Kasumi-1 (cell line): ENCODE measurements around the gene FLNB.

Experiments used
- DNase-seq, 2 experiments: peaks; one replicate each; lab custom pipeline; 2025; lab: John Stamatoyannopoulos, UW

Gene FLNB

DNA sequence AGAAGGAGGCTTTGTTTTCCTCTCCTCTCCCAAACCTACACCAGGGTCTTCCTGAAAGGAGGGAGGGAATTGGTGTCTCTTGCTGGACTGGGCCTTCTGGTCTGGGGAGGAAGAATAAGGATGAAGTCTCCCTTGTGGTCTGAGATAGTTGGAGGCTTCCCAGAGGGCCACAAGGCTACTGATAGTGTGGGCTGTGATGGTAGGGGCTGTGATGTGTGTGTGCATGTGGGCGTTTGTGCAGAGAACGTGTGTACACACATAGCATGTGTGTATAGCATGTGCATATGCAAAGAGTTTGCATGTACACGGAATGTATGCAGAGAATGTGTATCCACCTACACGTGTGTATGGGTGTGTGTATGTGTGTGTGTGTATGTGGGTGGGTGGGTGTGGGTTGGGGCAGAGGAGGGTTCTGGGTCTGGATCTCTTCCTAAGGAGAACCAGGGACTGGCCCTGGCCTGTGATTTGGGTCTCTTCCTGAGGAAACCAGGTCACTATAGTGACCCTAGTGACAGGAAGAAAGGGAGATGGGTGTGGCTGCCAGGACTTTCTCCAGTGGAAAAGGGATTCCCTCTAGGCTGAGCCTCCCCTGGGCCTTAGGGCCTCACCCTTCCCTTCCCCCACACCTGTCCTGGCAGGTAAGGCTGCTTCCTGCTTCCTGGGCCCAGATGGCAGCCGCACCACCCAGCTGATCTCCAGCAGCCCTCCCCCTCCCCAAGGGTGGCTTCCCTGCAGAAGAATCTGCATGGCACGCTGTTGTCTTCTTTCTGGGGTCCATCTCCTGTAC is 1.7 kb downstream of the FLNB start:
- DNase-seq, result no peak

DNA sequence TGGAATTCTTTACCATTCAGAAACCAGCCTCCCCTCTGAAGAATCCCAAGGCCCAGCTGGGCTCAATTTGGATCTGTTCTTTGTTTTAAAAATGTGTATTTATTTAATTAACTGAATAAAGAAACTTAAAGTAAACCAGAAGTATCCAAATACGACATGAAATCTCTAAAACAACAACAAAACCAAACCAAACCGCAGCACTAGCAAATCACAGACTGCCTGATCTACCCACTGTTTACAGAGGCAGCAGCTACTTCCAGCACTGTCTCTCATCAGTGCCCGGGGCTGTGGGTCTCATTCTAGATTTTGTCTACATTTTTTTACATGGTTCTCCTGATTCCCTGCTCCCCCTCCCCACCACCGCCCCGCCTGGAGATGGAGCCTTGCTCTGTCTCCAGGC is 2.3 kb downstream of the FLNB start:
- no peak for DNase-seq

DNA sequence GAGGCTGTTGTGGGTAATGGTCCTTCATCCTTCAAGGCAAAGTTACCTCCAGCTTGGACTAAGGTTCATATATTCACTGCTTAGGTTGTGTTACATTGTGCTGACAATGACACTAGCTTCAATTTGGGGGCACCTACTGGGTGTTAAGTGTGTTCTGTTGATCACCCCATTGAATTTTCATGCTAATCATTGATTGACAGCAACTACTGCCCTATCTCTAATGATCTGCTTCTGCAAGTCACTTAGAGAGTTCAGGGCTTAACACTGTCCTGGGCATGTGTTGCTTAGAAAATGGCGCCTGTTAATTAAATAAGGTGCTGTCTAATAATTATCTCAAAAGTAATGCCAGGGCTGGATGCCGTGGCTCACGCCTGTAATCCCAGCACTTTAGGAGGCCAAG is 3.4 kb downstream of the FLNB start:
- no peak for DNase-seq

- DNase-seq, result no peak
Measured at GRCh38 chr3:58012302-58012701, 4.1 kb downstream of the FLNB start.

GRCh38 chr3:58013099-58013498 is 4.9 kb downstream of the FLNB start:
- no peak for DNase-seq

DNA sequence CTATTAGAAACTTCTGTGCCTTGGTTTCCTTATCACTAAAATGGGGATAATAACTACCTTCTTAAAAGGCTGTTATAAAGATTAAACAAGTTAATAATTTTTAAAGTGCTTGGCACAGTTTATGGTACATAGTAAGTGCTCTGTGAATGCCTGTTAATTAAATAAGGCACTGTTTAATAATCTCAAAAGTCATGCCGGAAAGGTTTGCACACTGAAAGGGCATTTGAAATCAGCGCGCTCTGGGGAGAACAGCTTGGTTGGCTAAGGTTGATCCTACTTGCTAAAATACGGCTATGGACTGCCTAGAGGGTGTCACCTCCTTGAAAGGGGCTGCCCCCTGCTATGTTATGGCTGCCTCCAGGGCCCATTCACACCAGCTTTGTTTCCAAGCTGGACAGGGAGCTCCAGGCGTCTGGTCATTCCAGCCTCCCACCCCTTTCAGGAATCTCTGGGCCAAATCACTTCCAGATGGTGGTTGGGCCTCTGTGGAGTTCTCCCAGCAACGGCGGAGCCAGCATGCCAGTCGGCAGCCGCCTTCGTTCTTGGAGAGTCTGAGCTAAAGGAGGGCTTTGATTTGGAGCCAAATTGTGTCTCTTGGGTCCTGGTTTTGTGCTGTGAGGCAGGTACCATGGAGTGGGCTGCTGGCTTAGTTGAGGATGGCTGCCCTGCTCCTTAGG is 5.9 kb downstream of the FLNB start:
- DNase-seq, result no peak

DNA sequence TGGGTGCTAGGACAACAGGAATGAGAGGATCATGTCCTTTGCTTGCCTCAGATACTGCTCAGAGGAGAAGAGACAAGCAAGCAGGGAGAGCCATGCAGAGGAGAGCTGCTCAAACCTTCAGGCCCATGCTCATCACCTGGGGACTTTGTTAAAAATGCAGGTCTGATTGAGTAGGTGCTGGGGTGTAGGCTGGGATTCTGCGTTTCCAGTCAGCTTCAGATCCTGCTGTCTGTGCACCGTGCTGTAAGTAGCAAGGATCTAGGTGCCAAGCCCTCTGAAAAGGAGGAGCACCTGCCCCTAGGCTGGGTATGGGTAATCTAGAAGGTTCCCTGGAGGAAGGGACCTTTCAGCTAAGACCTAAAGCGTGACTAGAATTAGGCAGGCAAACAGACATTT is 7.3 kb downstream of the FLNB start:
- DNase-seq, result no peak

- DNase-seq, result no peak
Measured at GRCh38 chr3:58016710-58017109, 8.5 kb downstream of the FLNB start.

DNA sequence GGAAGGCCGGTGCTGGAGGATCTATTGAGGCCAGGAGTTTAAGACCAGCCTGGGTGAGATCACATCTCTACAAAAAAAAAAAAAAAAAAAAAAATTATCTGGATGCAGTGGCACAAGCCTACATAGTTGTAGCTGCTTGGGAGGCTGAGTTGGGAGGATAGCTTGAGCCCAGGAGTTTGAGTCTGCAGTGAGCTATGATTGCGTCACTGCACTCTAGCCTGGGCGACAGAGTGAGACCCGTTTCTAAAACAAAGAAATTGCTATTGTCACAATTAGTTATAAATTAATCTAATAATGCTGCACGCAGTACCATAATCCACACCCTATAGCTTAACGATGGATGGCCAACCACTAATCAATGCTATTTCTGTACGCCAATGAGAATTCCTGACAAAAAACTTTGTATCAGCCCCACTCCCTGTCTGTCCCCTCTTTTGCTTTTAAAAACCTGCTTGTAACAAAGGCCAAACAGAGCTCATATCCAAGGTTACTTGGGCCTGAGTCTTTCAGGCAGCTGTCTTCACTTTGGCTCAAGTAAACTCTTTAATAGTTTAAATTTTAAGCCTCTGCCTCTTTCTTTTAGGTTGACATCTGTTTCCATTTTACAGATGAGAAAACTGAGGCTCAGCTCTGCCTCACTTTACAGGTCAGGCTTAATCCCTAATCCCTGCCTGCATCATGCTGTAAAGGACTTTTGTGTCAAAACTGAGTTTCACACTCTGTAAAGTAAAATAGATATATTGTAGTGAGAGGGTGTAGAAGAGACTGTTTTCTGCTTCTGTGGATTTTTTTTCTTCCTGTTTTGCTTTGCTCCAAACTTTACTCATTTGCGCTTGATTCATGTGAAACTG is 10.9 kb downstream of the FLNB start:
- DNase-seq, result no peak

DNA sequence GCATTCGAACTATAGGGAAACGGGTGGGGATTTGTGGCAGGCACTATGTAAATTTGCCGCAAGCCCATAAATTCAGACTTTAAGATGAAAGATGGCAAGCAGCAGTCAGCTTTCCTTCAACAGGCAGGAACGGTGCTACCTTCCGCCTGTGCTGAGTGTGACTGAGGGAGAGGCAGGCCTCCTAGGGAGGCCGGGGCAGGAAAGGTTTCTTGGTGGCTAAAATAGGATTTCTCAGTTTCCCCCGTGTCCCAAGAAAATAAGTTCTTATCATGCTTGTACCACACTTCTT is 12.5 kb downstream of the FLNB start:
- DNase-seq, result no peak

DNA sequence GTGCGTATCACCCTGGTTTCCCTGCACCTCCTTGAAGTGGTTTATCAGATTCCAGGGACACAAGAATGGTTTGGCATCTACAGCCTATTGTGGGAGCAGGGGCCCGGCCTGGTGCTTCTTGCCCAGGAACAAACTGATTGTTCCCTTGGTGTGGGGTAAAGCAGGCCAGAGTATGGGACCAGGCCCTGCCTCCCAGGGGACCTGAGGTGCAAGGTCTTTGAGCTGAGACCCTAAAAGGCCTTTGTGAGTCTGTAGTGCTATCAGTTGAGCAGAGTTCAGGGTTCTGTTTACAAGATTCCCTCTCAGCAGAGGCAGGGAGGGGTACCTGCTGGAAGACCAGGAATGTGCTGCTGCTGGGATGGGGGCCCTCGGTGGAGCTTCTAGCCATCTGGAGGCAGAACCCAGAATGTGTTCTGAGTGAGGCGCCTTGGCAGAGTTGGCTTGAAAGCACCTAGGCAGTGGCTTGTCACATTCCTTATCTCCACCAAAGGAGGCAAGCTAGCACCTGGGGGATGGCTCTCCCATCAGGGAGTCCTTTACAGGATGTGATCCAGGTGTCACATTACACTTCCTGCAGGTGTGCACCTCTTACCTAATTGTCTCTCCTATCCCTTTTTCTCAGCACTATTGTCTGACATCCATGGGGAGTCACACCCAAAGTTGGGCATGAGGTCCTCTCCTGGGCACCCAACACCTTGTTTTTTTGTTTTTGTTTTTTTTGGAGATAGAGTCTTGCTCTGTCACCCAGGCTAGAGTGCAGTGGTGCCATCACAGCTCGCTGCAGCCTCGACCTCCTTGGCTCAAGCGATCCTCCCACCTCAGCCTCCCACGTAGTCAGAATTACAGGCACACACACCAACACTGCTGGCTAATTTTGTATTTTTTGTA is 13.1 kb downstream of the FLNB start:
- no peak for DNase-seq

GRCh38 chr3:58021962-58022361 is 13.7 kb downstream of the FLNB start:
- DNase-seq, result no peak

GRCh38 chr3:58022490-58022889 is 14.3 kb downstream of the FLNB start:
- no peak for DNase-seq

- DNase-seq, result no peak
Measured at GRCh38 chr3:58023531-58023930, 15.3 kb downstream of the FLNB start.

DNA sequence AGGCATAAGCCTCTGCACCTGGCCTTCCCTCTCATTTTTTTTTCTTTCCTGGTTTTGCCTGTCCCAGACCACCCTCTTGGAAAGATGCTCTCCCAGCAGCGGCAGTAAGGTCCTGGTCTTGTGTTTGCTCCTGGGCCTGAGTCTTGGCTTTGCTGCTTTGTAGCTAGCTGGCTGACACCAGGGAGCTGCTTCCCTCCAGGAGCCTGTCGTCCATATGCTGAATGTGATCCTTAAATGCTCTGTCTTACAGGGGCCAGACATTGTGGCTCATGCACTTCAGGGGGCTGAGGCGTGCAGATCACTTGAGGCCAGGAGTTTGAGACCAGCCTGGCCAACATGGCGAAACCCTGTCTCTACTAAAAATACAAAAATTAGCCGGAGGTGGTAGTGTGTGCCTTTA is 17.2 kb downstream of the FLNB start:
- DNase-seq, result no peak

- DNase-seq, result no peak
Measured at GRCh38 chr3:58025837-58026569, 17.8 kb downstream of the FLNB start.

- DNase-seq, result no peak
Measured at GRCh38 chr3:58026598-58026997, 18.4 kb downstream of the FLNB start.

DNA sequence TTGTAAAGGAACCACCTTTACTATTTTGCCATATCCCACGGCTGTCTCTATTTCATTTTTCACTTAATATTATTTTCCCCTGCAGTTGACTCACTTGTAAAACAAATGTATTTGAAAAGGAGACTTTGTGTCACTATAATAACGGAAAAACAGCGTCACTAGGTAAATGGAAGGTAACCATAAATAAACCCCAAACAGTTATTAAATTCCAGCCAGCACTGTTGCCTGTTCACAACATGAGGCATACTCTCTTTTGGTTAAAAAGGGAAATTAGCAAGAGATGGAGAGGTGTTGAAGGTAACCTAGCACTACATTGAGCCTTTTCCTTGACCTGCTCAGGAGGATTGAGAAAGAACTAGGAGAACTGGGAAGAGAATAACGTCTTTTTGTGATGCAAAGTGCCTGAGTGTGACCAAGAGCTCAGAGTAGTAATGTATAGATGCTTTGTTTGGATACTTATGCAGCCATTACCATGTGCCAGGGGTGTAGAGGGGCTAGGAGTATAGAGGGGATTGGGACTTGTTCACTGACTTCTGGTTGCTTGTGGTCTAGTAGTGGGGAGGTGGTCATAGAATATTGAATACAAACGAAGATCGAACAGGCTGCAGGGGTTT is 19.6 kb downstream of the FLNB start:
- no peak for DNase-seq

DNA sequence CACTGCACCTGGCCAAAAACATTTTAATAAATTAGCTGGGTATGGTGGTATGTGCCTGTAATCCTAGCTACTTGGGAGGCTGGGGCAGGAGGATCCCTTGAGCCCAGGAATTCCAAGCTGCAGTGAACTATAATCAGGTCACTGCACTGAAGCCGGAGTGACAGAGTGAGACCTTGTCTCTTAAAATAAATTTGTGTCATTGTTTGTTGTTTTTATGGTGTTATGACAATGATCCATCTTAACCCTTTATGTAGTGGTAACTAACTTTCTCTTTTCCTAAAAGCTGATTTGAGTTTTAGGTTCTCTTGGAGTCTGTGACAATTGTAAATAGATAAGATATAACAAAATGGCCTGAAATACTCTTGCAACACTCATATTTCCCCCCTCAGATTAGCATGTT is 20.7 kb downstream of the FLNB start:
- no peak for DNase-seq

DNA sequence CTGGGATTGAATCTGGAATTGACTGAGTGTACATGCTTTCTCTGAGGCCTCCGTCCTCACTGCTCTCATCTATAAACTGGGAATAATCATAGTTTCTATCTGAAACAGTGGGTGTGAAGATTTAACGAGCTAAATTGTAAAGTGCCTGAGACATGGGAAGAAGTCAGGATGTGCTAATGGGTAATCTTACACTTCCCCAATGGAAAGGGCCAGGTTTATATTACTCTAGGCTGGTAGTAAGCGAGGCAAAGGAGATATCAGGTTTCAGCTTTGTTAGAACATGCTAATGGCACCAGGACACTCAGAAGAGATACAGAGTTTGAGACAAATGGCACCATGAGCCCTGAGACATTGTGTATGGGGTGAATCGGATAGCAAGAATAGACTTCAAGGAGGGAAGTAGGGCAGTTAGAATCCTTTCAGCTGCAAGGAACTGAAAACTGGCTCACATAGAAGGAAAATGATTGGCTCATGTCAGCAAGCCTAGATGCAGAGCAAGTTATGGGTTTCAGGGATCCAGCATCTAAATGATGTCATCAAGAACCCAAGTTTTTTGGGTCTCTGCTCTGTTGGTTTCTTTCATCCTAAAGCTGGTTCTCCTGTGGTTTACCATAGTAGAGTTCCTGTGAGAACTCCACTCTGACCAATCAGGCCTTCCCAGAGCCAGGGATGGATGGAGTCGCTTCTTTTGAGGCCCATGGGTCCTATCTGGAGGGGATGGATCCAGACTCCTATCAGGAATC is 21.8 kb downstream of the FLNB start:
- no peak for DNase-seq
